Gastroesophageal sphincter (tissue), 4 donors: ENCODE measurements around the gene RAET1G. TPM values are rescaled to one million over a fixed set of nuclear protein-coding genes. Genes with fewer than 3 reads are reported as not detected.
"Not testable (repeated sequence)": the region's sequence is repeated elsewhere in the genome, so short reads cannot be mapped to it uniquely, and the experiment has no call there.

Experiments
- ATAC-seq: fragments of 150-250 bp; one replicate; pipeline ENCODE4 v1.9.1; 2016; ENCODE audit warnings: mild to moderate bottlenecking, moderate library complexity
- H3K27ac ChIP-seq, 4 donors: fragments of 200-600 bp; sonication (generic) in 3 of 4; 1 replicate in 3 of 4; 2 replicates in 1 of 4; pipeline ENCODE4 v1.5.1; 2016 to 2019
- H3K27me3 ChIP-seq: fragments of 200-600 bp; sonication (generic); one replicate; pipeline ENCODE4 v1.5.1; 2019
- H3K36me3 ChIP-seq, 2 donors: fragments of 200-600 bp; sonication (generic); one replicate each; pipeline ENCODE4 v1.5.1; 2019; ENCODE audit warnings: control low read depth in 1 of 2
- H3K4me1 ChIP-seq, 3 donors: fragments of 200-600 bp; sonication (generic); 1 replicate in 2 of 3; 2 replicates in 1 of 3; pipeline ENCODE4 v1.5.1; 2016 to 2019; ENCODE audit warnings: control low read depth in 2 of 3
- H3K4me3 ChIP-seq, 2 donors: fragments of 200-600 bp; sonication (generic); one replicate each; pipeline ENCODE4 v1.5.1; 2019; ENCODE audit warnings: mild to moderate bottlenecking in 1 of 2, moderate library complexity in 1 of 2
- H3K9me3 ChIP-seq, 3 donors: fragments of 200-600 bp; sonication (generic); one replicate each; pipeline ENCODE4 v1.5.1; 2017 to 2019; ENCODE audit warnings: control low read depth in 2 of 3
- EP300 ChIP-seq: sonication (generic); formaldehyde crosslinking; IDR thresholded peaks from one replicate; pipeline ENCODE4 v1.6.1; 2017; ENCODE audit warnings: antibody characterized with exemption, mild to moderate bottlenecking
- POLR2A ChIP-seq, 2 donors: fragments of 450-650 bp; IDR thresholded peaks; one replicate each; pipeline ENCODE4 v1.6.1; 2017; ENCODE audit warnings: antibody characterized with exemption in 2 of 2, mild to moderate bottlenecking in 2 of 2, moderate library complexity in 1 of 2
- POLR2AphosphoS5 ChIP-seq: sonication (generic); formaldehyde crosslinking; IDR thresholded peaks from one replicate; pipeline ENCODE4 v1.6.1; 2017; ENCODE audit warnings: antibody characterized with exemption
- WGBS, 2 donors: methylation state at CpG; one replicate each; pipeline ENCODE4 v1.1.5; 2018; ENCODE audit warnings: low coverage in 1 of 2; 5-methylcytosine and 5-hydroxymethylcytosine counted together
- total RNA-seq, 4 donors: library from RNA; depleted of rRNA; stranded (reverse); fragments of >200 nt; gene quantifications; one replicate each; pipeline ENCODE4 v1.1.0, GENCODE V29; 2016
- TF ChIP-seq, protein P1 (sequence below), 4 experiments: fragments of 200-600 bp in 2 of 4; fragments of 450-650 bp in 2 of 4; sonication (generic) in 1 of 4; IDR thresholded peaks; one replicate each; pipeline ENCODE4 v1.5.1; 2017 to 2019; ENCODE audit warnings: antibody characterized with exemption in 4 of 4, mild to moderate bottlenecking in 2 of 4, moderate library complexity in 2 of 4

RAET1G gene
- total RNA-seq, 4 donors from 2014 or later: 1.4 TPM; not detected in 3

GRCh38 chr6:149933036-149933435, 10.1 kb upstream of the RAET1G start:
- peaks cover 0 to 1% (median 0%) of the 10 kb centered on the region in 3 donors for H3K4me1 ChIP-seq

DNA sequence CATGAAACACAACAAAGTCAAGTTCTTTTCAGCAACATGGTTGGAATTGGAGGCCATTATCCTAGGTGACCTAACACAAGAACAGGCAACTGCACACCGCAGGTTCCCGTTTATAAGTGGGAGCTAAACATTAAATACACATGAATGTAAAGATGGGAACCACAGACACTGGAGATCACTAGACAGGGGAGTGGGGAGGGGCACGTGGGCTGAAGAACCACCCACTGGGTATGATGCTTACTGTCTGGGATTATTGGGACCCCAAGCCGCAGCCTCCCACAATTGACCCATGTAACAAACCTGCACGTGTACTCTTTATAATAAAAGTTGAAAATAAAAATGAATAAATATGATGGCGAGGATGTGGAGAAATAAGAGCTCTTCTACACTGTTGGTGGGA, 8.6 kb upstream of the RAET1G start:
- TF ChIP-seq, protein P1, sequence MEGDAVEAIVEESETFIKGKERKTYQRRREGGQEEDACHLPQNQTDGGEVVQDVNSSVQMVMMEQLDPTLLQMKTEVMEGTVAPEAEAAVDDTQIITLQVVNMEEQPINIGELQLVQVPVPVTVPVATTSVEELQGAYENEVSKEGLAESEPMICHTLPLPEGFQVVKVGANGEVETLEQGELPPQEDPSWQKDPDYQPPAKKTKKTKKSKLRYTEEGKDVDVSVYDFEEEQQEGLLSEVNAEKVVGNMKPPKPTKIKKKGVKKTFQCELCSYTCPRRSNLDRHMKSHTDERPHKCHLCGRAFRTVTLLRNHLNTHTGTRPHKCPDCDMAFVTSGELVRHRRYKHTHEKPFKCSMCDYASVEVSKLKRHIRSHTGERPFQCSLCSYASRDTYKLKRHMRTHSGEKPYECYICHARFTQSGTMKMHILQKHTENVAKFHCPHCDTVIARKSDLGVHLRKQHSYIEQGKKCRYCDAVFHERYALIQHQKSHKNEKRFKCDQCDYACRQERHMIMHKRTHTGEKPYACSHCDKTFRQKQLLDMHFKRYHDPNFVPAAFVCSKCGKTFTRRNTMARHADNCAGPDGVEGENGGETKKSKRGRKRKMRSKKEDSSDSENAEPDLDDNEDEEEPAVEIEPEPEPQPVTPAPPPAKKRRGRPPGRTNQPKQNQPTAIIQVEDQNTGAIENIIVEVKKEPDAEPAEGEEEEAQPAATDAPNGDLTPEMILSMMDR (IDR thresholded peaks at IDR 0.05): no peak
- TF ChIP-seq POLR2AphosphoS5 (no peak), EP300 (no peak), POLR2A (IDR thresholded peaks at IDR 0.05) (no peak)
- no peaks in the 10 kb centered on the region for H3K36me3 ChIP-seq
- no peak overlapping the region for H3K27ac ChIP-seq
- 64% methylated on average over 5 to 6 of the region's 6 CpGs for WGBS, 2 donors
- peaks cover 80% of the 10 kb centered on the region for H3K27me3 ChIP-seq
- H3K4me1 ChIP-seq: peaks cover 0 to under 1% (median 0%) of the 10 kb centered on the region in 3 donors
- no peak overlapping the region for H3K4me3 ChIP-seq
- H3K9me3 ChIP-seq: no peaks in the 10 kb centered on the region
- ATAC-seq: no peak

More at GRCh38 chr6:149933036-149933435, 10.1 kb upstream of the RAET1G start:
- no peaks in the 10 kb centered on the region for H3K36me3 ChIP-seq
- 48 to 54% methylated on average over 5 of the region's 5 CpGs for WGBS, 2 donors
- H3K27ac ChIP-seq: no peak overlapping the region
- no peak overlapping the region for H3K4me3 ChIP-seq
- no peak for ATAC-seq
- TF ChIP-seq, protein P1 (IDR thresholded peaks at IDR 0.05): no peak
- TF ChIP-seq POLR2A (IDR thresholded peaks at IDR 0.05) (no peak), POLR2AphosphoS5 (no peak), EP300 (no peak)
- no peaks in the 10 kb centered on the region for H3K9me3 ChIP-seq
- H3K27me3 ChIP-seq: peaks cover 94% of the 10 kb centered on the region

DNA sequence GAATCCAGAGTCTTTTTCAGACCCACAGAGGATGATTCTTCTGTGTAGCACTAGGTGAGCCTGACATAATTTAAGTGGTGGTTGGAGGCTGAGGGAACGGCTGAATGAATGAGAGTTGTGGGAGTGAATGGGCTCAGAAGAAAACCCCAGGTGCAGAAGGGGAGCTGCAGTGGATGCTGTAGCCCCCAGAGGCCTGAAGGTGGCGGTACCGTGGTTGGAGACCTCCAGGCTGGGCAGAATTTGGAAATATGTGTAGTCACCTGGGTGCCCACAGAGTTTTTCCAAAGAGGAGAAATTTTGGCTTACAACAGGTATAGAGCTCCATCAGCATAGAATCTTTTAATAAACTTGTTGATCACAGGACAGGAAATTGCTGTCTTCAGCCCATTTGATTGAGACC, 6.5 kb upstream of the RAET1G start:
- TF ChIP-seq EP300: no peak
- no peak for TF ChIP-seq POLR2AphosphoS5
- no peak for TF ChIP-seq POLR2A (IDR thresholded peaks at IDR 0.05)
- TF ChIP-seq, protein P1 (IDR thresholded peaks at IDR 0.05): no peak
- Histone ChIP-seq H3K9me3 (no peaks in the 10 kb centered on the region), H3K27ac (no peak overlapping the region), H3K36me3 (no peaks in the 10 kb centered on the region), H3K4me3 (no peak overlapping the region), H3K27me3 (peaks cover 60% of the 10 kb centered on the region), H3K4me1 (peaks cover 0 to 18% (median 5%) of the 10 kb centered on the region in 3 donors)
- 0% methylated on average over 1 to 3 of the region's 3 CpGs for WGBS, 2 donors
- no peak for ATAC-seq

DNA sequence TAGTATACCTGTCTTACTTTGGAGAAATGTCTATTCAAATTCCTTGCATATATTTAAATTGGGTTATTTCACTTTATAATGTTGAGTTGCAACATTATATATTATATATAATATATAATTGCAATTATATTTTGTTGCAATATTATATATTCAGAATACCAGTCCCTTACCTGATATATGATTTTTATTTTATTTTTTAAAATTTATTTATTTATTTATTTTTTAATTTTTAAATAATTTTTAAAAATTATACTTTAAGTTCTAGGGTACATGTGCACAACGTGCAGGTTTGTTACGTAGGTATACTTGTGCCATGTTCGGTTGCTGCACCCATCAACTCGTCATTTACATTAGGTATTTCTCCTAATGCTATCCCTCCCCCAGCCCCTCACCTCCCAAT, 4.1 kb upstream of the RAET1G start:
- WGBS, 2 donors: 83 to 84% methylated on average over 4 of the region's 4 CpGs

GRCh38 chr6:149925974-149926777, 3.3 kb upstream of the RAET1G start:
- no peak for TF ChIP-seq EP300
- TF ChIP-seq, protein P1 (IDR thresholded peaks at IDR 0.05): peak in 3 of 4 experiments; percentile 98 to 99 (median 98)
- 10 to 29% methylated on average over 2 to 12 of the region's 31 CpGs for WGBS, 2 donors

More for the DNA sequence above, 4.1 kb upstream of the RAET1G start:
- H3K27ac ChIP-seq, H3K36me3 ChIP-seq, H3K9me3 ChIP-seq, H3K4me3 ChIP-seq, ATAC-seq: not testable (repeated sequence)
- peaks cover 37% of the 10 kb centered on the region for H3K27me3 ChIP-seq
- H3K4me1 ChIP-seq: peaks cover 0 to 35% (median 17%) of the 10 kb centered on the region in 3 donors

More at GRCh38 chr6:149925974-149926777, 3.3 kb upstream of the RAET1G start:
- no peaks in the 10 kb centered on the region for H3K36me3 ChIP-seq
- H3K4me1 ChIP-seq: peaks cover 0 to 35% (median 17%) of the 10 kb centered on the region in 3 donors
- ATAC-seq: peak; percentile 85
- peaks cover 28% of the 10 kb centered on the region for H3K27me3 ChIP-seq
- H3K4me3 ChIP-seq: peak overlapping the region; percentile 52 to 55
- no peaks in the 10 kb centered on the region for H3K9me3 ChIP-seq
- peak overlapping the region in 3 of 4 donors; percentile 27 to 75 (median 28) for H3K27ac ChIP-seq
